ENCODE data around the gene ST6GALNAC3.

DNA sequence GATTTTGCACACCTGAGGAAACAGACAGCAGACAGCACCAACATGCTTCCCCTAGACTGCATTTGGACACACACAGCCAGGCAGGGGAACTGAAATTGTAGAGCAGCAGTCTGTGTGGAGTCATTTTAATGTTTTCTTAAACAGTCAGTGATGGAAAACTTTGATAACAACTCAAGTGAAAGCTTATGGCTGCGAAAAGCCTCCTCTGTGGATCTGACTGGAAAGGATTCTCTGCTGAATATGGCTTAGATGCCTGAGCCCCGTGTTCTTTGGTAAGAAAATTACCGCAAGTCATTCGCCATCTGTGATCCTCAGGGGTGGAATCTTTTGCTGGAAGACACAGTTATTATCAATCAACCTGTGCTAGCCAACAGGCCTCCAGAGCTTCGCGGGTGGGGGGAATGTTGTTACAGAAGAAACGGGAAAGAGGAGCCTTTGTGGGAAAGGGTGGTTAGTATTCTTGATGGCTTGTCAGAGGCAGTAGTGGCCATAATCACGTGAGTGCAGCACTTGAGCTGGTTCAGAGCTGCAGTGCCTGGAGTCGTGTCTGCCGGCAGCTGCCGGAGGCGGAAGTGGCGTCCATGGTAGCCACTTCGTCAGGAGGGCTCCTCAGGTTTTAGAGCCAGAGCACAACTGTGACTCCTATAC, 204.7 kb downstream of the ST6GALNAC3 start:
- TF ChIP-seq ZNF558 (tag by site-specific recombination; IDR thresholded peaks at IDR 0.05) (no peak), ZNF510 (tag by site-specific recombination; IDR thresholded peaks at IDR 0.05; ENCODE audit: insufficient replicate concordance) (no peak)

All from HEK293 (cell line).